Smooth muscle cell (in vitro differentiated cells): Measurements from ENCODE around the gene BCR. TPM values are rescaled to one million over a fixed set of nuclear protein-coding genes. Genes with fewer than 3 reads are reported as not detected.

Experiments used
- DNase-seq: peaks from one replicate; lab custom pipeline; 2025; ENCODE audit not compliant: unreplicated experiment; lab: John Stamatoyannopoulos, UW
- H2AFZ ChIP-seq: fragments of 200-600 bp; sonication (generic); 2 replicates; pipeline ENCODE4 v1.6.0; 2016; ENCODE audit warnings: antibody characterized with exemption, low read depth, mild to moderate bottlenecking
- H3F3A ChIP-seq: fragments of 200-600 bp; sonication (generic); 2 replicates; pipeline ENCODE4 v1.6.0; 2017; ENCODE audit warnings: antibody characterized with exemption, low read depth
- H3K27ac ChIP-seq: fragments of 200-600 bp; sonication (generic); 2 replicates; pipeline ENCODE4 v1.5.1; 2016; ENCODE audit warnings: low read depth, mild to moderate bottlenecking
- H3K27me3 ChIP-seq: fragments of 200-600 bp; sonication (generic); 2 replicates; pipeline ENCODE4 v1.6.1; 2016; ENCODE audit warnings: low read depth, mild to moderate bottlenecking
- H3K36me3 ChIP-seq: fragments of 200-600 bp; sonication (generic); 2 replicates; pipeline ENCODE4 v1.5.1; 2016; ENCODE audit warnings: low read depth
- H3K4me1 ChIP-seq: fragments of 200-600 bp; sonication (generic); 2 replicates; pipeline ENCODE4 v1.5.1; 2016; ENCODE audit warnings: low read depth
- H3K4me2 ChIP-seq: fragments of 200-600 bp; sonication (generic); 2 replicates; pipeline ENCODE4 v1.6.0; 2016; ENCODE audit warnings: mild to moderate bottlenecking
- H3K4me3 ChIP-seq: fragments of 200-600 bp; sonication (generic); 2 replicates; pipeline ENCODE4 v1.5.1; 2016; ENCODE audit warnings: mild to moderate bottlenecking
- H3K79me2 ChIP-seq: fragments of 200-600 bp; sonication (generic); 2 replicates; pipeline ENCODE4 v1.6.0; 2016; ENCODE audit warnings: low read depth, mild to moderate bottlenecking
- H3K9ac ChIP-seq: fragments of 200-600 bp; sonication (generic); 2 replicates; pipeline ENCODE4 v1.6.0; 2016; ENCODE audit warnings: low read depth
- H3K9me3 ChIP-seq: fragments of 200-600 bp; sonication (generic); replicated peaks from 2 replicates; pipeline ENCODE4 v1.5.1; 2016; ENCODE audit warnings: low read depth
- H4K20me1 ChIP-seq: fragments of 200-600 bp; sonication (generic); 2 replicates; pipeline ENCODE4 v1.6.0; 2016; ENCODE audit warnings: low read depth
- CTCF ChIP-seq: fragments of 200-600 bp; sonication (generic); IDR thresholded peaks from 2 replicates; pipeline ENCODE4 v1.5.1; 2017; ENCODE audit warnings: borderline replicate concordance, mild to moderate bottlenecking, antibody characterized with exemption; ENCODE audit not compliant: insufficient read depth, poor library complexity, severe bottlenecking
- WGBS: methylation state at CpG from one replicate; pipeline ENCODE4 v1.1.7; 2016; ENCODE audit warnings: low lambda C conversion rate; 5-methylcytosine and 5-hydroxymethylcytosine counted together
- polyA plus RNA-seq: library from polyadenylated mRNA; unstranded; fragments of >200 nt; fragmentation: Nextera tagmentation; extraction: Ambion mirVana; gene quantifications from 2 replicates; pipeline ENCODE4 v1.2.1, GENCODE V29; 2016
- total RNA-seq: library from RNA; depleted of rRNA; stranded (reverse); fragments of >200 nt; gene quantifications from 2 replicates; pipeline ENCODE4 v1.2.3, GENCODE V29; 2014

The BCR gene
- total and polyA plus RNA-seq, 2 experiments from 2014 or later = 11.1 to 13.4 TPM

DNA sequence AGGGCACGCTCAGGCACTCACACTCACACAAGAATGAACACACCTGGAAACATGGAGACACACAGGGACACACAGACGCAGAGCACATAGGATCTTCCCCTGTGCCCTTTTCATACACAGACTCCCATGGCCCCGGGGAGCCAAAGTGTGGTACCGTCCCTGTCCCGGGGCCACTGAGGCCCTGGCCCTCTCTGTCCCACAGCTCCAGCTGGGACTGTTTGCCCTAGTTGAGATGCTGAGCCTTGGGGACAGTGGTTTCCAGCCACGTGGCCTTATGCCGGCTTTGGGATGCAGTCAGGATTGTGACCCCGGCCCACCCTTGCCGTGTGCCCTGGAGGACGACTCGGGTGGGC, 100.7 kb downstream of the BCR start:
- peaks cover 22% of the 10 kb centered on the region for H4K20me1 ChIP-seq
- no peak overlapping the region for H3K4me2 ChIP-seq
- H3K4me1 ChIP-seq = no peaks in the 10 kb centered on the region
- H3K79me2 ChIP-seq = no peaks in the 10 kb centered on the region
- WGBS = 96% methylated on average over 11 of the region's 11 CpGs
- no peak overlapping the region for H2AFZ ChIP-seq
- no peak for TF ChIP-seq CTCF
- H3K9ac ChIP-seq = no peak overlapping the region
- DNase-seq = no peak
- no peak overlapping the region for H3K4me3 ChIP-seq
- H3F3A ChIP-seq = no peaks in the 10 kb centered on the region
- no peaks in the 10 kb centered on the region for H3K36me3 ChIP-seq
- H3K27me3 ChIP-seq = no peaks in the 10 kb centered on the region
- H3K27ac ChIP-seq = no peak overlapping the region
- no peaks in the 10 kb centered on the region for H3K9me3 ChIP-seq

- Histone ChIP-seq H3K4me3 (no peak overlapping the region), H3K36me3 (no peaks in the 10 kb centered on the region), H3K27me3 (no peaks in the 10 kb centered on the region), H3K27ac (no peak overlapping the region), H3K9me3 (no peaks in the 10 kb centered on the region), H3F3A (no peaks in the 10 kb centered on the region), H3K4me2 (no peak overlapping the region), H4K20me1 (peaks cover 27% of the 10 kb centered on the region), H3K4me1 (no peaks in the 10 kb centered on the region), H3K9ac (no peak overlapping the region), H2AFZ (no peak overlapping the region), H3K79me2 (no peaks in the 10 kb centered on the region)
- peak; percentile 72 for TF ChIP-seq CTCF
- peak; percentile 47 for DNase-seq
- 57% methylated on average over 20 of the region's 21 CpGs for WGBS
These were observed 101.2 kb downstream of the BCR start for GRCh38 chr22:23281406-23282088.

- TF ChIP-seq CTCF = no peak
These were observed 101.8 kb downstream of the BCR start for GRCh38 chr22:23282089-23282501.

GRCh38 chr22:23282516-23282915, 102.2 kb downstream of the BCR start:
- Histone ChIP-seq H3K9me3 (no peaks in the 10 kb centered on the region), H2AFZ (no peak overlapping the region), H3K36me3 (no peaks in the 10 kb centered on the region), H3K27me3 (no peaks in the 10 kb centered on the region), H3K4me3 (no peak overlapping the region), H3K4me1 (no peaks in the 10 kb centered on the region), H3K79me2 (no peaks in the 10 kb centered on the region), H4K20me1 (peaks cover 27% of the 10 kb centered on the region), H3K27ac (no peak overlapping the region), H3K9ac (no peak overlapping the region), H3K4me2 (no peak overlapping the region), H3F3A (no peaks in the 10 kb centered on the region)
- 90% methylated on average over 10 of the region's 10 CpGs for WGBS
- no peak for DNase-seq
- no peak for TF ChIP-seq CTCF

More at GRCh38 chr22:23282089-23282501, 101.8 kb downstream of the BCR start:
- Histone ChIP-seq H3K4me1 (no peaks in the 10 kb centered on the region), H3K9me3 (no peaks in the 10 kb centered on the region), H3F3A (no peaks in the 10 kb centered on the region), H3K4me2 (no peak overlapping the region), H3K9ac (no peak overlapping the region), H3K79me2 (no peaks in the 10 kb centered on the region), H3K4me3 (no peak overlapping the region), H3K27me3 (no peaks in the 10 kb centered on the region), H3K27ac (no peak overlapping the region), H2AFZ (no peak overlapping the region), H3K36me3 (no peaks in the 10 kb centered on the region), H4K20me1 (peaks cover 27% of the 10 kb centered on the region)
- 70% methylated on average over 16 of the region's 16 CpGs for WGBS
- DNase-seq = no peak
